Measurements from ENCODE around the gene CORO1C. TPM values are rescaled to one million over a fixed set of nuclear protein-coding genes. Genes with fewer than 3 reads are reported as not detected.
"Not testable (repeated sequence)": the region's sequence is repeated elsewhere in the genome, so short reads cannot be mapped to it uniquely, and the experiment has no call there.

The CORO1C gene
- polyA plus RNA-seq, 1 donor, result 68.7 TPM

DNA sequence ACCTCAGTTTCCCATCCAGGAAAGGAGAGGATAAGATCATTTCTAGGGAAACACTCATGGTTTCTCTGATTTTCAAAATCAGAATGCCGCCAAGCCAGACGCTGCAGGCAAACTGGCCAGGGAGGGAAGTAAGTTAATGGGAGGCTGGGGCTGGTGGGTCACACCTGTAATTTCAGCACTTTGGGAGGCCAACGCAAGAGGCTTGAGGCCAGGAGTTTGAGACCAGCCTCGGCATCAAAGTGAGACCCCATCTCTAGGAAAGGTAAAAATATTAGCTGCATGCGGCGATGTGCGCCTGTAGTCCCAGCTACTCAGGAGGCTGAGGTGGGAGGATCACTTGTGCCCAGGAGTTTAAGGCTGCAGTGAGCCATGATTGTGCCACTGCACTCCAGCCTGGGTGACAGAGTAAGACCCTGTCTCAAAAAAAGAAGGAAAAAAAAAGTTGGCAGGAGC lies 98.2 kb downstream of the CORO1C start:
- DNase-seq, result no peak

DNA sequence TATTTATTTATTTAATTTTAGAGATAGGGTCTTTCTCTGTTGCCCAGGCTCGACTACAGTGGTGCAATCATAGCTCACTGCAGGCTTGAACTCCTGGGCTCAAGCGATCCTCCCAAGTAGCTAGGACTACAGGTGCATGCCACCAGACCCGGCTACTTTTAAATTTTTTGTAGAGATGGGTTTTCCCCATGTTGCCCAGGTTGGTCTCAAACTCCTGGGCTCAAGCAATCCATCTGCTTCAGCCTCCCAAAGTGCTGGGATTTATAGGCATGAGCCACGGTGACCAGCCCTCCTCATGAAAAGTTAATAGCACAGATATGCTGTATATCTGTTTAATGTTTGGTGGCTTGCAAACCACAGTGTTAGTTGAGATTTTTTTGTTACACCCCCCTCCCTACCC lies 100.1 kb downstream of the CORO1C start:
- DNase-seq, result not testable (repeated sequence)

DNA sequence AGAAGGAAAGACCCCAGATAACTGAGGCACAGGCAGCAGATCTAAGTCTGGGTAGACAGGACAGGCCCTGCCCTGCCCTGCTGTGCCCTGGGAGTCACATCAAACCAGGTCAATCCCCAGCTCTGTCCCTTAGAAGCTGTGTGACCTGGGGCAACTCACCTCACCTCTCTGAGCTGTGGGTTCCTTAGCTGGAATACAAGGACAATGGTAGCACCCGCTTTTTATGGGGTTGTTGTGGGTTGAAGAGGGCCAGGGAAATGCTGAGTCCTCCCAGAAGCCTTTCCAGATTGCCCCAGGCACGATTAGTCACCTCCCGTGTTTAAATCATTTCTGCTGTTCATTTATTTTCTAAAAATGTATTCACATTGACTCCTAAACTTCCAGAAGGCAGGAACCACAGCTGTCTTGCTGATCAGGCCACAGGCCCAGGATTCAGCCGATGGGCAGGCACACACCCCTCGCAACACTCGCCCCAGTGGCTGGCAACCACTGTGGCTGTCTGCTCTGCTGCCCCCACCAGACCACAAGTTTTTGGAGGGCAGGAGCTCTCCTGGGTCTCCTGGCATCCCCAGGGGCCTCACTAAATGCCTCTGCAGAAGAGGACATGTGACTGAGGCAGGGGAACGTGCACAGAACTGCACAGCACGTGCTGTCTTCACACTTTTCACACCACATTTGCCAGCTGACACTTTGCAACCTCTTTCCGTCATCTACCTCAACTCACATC lies 100.7 kb downstream of the CORO1C start:
- DNase-seq, result no peak

DNA sequence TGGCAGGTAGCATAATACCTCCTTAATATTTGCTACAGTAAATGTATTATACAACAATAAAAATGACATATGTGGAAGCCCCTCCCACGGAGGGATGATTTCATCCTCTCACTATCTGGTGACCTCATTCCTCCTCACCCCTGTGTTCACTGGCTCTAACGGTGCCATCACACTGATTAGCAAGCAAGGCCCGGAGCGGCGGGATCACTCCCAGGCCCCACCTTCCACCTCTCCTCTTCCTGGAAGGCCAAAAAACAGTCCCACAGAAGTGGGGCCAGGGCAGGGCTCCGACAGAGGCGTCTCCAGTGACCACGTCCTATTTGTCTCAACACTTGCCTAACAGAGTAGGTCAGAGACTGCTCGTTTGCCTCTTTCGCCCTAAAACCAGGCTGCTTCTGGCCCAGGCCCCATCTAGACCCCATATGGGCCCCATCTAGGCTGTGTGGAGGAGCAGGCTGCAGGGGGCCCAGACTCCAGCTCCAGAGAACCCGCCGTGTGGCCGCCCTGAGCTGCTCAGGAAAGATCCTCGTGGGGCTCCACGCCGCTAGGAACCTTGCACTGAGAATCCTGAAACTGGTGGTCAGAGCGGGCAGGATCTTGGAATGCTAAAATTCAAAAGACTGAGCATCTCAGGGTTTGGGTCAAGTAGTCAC lies 101.4 kb downstream of the CORO1C start:
- DNase-seq, result peak; percentile 59

DNA sequence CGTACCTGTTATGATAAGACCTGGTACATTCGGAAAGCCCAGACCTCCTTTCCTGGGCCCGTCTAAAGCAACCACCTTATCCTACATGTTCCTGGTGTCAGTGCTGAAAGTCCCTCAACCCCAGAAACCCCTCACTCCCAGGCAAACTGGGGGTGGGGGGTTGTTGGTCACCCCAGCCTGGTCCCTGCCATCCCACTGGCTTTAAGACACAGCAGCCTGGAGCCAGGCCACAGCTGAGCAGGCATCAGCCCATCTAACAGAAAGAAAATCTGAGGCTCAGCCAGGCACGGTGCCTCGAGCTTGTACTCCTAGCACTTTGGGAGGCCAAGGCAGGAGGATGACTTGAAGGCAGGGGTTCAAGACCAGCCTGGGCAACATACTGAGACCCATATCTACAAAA lies 102.2 kb downstream of the CORO1C start:
- DNase-seq, result no peak

DNA sequence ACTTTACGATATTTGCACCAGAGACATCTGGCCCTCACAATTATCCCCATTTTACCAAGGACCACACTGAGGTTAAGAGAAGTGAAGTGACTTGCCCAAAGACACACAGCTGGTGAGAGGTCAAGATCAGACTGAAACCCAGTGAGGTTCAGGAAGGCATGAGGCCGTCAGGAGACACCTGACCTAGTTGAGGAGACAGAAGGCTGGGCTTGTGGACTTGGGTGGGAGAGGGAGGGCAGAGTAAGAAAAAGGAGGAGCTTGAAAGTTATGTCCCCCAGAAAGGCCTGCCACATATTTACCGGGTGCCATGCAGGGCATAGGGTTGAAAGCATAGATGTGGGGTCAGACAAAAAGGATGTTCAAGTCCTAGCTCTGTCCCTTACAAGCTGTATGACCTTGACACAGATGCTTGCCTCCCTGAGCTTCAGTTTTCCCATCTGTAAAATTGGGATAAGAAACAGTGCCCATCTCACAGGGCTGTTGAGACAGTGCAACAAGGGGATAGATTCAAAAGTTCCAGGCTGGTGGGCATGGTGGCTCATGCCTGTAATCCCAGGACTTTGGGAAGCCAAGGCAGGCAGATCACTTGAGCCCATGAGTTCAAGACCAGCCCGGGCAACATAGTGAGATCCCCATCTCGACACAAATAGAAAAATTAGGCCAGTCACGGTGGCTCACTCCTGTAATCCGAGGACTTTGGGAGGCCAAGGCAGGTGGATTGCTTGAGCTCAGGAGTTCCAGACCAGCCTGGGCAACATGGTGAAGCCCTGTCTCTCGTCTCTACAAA lies 104.0 kb downstream of the CORO1C start:
- DNase-seq, result no peak

DNA sequence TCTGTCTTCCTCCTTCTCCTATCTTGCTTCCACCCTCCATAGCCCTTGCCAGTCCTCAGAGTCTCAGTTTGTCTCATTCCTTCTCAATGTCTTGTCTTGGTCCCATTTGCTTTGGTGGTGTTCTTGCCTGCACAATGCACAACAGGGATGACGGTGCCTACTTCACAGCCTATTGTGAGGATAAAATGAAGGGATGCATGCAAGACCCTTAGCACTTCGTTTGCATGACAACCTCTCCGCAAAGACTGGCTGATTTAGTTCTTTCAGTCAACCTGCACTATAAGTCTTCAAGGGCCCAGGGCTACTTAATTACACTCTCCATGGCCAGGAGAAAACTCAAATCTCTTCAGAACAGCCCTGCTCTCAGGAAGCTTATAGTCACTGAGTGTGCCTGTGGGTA lies 106.1 kb downstream of the CORO1C start:
- no peak for DNase-seq

DNA sequence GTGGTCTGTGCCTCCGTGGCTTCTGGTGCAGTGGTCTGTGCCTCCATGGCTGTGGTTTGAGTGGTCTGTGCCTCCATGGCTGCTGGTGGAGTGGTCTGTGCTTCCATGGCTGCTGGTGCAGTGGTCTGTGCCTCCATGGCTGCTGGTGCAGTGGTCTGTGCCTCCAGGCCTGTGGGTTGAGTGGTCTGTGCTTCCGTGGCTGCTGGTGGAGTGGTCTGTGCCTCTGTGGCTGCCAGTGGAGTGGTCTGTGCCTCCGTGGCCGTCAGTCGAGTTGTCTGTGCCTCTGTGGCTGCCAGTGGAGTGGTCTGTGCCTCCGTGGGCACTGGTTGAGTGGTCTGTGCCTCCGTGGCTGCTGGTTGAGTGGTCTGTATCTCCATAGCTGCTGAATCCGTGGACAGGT lies 107.7 kb downstream of the CORO1C start:
- no peak for DNase-seq

DNA sequence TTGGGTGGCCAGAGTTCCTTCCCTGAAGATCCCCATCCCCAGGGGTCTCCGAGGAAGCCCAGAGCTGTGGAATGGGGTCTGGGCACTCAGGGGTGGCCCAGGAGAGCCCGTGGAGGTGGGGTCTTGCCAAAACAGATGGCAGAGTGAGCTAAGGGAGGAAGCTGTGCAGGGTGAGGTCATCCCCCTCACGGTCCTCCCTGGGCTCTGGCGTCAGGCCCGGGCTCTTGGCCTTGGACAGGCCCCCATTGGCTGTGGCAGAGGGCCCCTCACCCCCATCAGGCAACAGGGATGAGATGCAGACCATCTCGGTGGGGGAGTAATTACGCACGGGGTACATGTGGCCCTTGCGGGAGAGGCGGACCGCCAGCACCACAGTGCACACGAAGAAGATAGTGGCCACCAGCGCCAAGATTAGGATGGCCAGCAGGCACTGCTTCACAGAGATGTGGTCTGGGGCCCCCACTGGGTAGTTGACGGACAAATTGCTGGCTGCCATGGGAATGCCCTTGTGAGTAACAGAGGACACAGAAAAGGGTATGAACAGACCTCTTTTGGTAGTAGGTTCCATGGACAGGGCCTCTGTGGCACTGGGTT lies 108.3 kb downstream of the CORO1C start:
- DNase-seq, result no peak

DNA sequence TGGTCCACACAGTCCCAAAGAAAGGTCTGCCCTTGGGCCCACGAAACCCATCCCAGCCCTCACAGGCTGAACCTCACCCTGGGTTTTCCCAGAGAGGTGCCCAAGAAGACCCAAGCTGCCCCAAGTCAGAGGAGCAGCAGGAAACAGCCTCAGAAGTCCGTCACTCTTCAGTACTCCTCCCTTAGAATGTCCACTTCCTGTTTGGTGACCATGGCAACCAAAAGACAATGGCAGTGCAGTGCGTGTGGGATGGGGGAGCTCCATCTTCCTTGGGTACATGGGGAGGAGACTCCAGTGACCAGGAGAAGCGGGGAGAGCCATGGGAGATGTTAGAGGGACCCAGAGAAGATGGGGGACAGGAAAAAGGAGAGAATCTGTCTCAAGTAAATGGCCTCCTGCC lies 108.9 kb downstream of the CORO1C start:
- DNase-seq, result no peak

DNA sequence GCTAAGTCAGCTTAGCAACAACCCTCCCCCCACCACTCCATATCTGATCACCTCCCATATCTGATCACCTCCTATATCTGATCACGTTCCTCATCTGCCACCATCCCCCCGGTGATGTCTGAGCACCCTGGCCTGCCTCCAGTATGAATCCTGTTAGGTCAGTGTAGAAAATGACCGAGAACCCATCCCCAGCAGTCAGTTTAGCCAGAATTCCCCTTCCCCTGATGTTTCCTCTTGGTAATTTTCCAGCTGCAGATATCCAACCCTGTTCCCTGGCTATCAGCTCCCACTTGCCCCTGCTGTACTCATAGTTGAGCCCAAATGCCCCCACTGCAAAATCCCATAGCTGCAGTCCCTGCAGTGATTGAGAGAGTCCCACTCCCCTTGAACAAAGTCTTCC lies 110.2 kb downstream of the CORO1C start:
- no peak for DNase-seq

DNA sequence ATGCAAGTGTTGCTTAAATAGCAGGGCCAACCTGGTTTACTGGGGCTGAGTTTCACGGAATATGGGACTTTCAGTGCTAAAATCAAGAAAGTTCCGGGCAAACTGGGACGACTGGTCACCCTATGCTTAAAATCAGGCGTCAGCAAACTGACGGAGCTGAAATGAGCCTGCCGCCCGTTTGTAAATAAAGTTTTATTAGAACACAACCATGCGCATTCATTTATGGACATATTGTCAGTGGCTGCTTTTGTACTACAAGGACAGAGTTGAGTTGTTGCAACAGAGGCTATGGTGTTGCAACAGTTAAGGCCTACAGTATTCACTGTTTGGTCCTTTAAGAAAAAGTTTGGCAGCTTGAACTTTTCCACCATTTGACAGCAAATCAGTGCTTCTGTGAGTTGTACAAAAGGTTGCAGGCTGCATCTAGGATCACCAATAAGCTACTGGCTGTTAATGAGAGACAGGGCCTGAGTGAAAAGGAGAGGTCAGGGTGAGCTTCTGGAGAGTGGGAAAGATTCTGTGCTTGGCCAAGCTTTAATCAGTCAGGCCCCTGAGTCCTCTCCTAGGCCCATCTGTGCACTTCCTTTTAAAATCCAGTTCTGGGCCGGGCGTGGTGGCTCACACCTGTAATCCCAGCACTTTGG lies 111.0 kb downstream of the CORO1C start:
- no peak for DNase-seq

DNA sequence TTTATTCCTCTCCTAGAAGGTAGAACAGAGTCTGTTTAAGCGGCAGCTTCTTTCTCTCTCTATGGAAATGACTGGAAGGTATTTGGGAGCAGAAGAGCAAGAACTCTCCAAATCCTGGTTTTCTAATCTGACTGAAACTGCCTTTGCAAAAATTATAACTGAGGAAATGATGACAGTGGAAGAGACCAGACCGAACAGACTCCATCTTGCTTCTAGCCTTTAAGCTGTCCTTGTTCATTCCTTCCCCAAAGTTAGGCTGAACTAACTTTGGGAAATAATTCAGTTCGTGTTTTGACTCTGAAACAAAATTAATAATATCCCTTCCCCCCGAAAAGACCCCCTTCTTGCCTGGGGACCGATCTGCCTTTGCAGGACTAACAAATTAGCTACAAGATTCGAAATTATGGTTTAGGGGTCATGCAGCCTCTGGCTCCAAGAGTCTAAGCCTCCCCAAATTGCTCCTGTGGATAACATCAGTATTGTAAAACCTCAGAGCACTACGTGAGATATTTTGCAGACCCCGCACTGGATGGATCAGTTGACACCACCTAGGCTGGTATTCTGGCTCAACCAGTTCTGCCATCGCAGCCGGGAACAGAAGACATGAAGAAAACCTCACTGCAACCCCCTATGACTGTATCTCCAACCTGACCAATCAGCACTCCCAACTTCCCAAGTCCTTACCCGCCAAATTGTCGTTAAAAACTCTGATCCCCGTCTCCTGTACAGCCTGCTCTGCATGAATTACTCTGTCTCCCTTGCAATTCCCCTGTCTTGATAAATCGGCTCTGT lies 111.8 kb downstream of the CORO1C start:
- no peak for DNase-seq

DNA sequence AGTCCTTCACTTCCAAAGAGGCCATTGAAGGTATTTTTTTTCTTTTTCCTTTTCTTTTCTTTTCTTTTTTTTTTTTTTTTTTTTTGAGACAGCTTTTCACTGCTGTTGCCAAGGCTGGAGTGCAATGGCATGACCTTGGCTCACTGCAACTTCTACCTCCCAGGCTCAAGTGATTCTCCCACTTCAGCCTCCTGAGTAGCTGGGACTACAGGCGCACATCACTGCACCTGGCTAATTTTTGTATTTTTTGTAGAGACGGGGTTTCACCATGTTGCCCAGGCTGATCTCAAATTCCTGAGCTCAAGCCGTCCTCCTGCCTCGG lies 112.4 kb downstream of the CORO1C start:
- DNase-seq, result not testable (repeated sequence)

DNA sequence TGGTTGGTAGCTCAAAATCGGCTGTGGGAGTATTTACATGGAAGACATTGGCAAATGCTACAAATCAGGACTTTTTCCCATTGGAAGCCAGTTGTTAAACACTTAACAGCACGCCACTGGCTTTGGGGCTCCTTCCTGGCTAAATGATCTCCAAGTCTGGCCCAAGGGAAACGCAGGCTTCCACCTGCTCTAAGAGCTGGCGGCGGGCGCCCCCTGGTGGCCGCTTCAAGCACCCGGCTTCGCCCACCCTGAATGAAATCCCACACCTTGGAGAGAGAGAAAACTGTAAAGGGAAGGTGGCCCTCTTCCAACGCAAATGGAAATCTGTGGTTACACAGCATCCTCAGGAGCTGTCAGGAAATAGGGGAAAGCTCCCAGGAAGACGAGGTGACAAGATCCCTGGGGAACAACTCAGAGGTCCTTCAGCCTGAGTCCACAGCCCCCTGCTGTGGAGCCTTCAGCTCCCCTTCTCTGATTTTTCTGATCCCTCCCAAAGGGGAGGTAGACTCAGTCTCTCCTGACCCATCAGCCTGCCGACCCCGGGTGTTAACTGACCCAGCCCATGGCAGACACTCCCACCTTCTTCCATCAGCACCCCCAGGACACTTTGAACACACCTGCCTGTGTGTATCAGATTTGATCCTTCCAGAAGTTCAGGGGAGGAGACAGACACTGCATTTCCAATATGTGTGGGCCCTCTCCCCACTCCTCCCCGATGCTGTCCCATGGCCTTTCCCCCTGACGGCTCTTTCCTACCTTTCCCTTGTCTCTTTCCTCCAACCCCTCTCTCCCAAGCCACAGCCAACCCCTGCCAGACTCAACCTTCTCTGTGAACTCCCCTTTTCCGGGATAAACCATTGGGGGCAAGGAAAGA lies 113.0 kb downstream of the CORO1C start:
- peak; percentile 87 for DNase-seq

DNA sequence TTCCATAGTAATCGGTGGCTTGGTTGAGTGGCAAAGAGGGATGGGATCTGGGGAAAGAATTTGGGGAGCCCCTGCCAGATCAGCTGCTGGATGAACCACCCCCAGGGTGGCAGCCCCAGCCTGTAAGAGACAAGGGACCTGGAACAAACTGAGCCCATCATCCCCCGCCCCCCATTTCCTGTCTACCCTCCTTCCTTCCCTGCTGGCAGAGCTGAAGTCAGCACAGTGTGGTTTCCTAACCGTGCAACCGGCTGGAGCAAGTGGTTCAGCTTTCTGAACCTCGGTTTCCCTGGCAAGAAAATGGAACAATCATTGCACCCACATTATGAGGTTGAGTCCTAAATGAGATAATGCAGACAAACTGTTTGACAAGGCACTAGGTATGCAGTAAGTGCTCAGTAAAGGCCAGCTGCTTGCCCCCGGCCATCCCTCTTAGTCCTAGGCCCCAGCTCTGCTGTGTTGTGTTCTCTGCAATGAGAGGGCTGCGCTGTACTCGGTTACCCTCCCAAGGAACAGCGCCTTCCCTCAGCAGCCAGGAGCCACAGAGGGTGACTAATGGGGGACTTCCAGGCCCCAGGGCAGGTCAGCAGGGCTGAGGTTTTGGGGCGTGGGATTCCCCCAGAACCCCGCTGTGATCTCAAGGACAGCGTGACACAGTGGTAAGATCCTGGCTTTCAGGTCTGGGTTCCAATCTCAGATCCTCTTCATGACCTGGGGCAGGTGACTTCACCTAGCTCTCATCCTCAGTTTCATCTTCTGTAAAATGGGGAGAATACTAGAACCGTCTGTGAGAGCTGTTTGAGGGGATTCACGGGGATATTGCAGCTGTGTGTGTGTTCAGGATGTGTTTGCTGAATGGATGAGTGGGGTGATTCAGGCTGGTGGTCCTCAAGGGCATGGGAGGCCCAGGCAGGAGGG lies 114.1 kb downstream of the CORO1C start:
- no peak for DNase-seq

DNA sequence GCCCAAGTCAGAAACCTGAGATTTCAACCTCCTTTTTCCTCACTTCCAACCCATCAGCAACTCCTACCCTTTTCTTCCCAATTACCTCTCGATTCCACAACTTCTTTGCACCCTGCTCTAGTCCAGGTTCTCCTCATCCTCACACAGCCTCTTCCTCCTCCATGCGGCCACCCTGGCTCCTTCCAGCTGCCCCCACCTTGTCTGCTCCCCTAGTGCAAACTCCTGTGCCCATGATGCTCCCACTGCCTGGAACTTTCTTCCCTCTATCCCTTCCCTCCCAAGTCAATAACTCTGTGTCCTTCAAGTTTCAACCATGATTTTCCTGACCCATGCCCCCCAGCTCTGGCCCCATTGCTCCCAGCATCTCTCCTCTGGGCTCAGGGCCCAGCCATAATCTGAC lies 115.0 kb downstream of the CORO1C start:
- DNase-seq, result no peak

DNA sequence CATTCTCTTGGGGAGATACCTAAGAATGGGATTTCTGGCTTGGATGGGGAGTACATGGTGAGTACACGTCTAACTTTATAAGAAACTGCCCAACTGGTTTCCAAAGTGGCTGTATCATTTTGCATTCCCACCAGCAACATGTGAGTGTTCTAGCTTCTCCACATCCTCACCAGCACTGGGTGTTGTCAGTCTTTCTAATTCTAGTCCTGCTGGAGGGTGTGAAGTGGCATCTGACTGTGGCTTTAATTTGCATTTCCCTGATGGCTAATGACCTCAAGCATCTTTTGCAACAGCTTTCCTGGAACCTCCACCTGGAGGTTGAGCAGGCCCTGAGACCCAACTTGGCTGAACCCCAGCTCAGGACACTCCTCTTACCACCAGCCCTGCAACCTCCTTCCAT lies 115.4 kb downstream of the CORO1C start:
- no peak for DNase-seq

DNA sequence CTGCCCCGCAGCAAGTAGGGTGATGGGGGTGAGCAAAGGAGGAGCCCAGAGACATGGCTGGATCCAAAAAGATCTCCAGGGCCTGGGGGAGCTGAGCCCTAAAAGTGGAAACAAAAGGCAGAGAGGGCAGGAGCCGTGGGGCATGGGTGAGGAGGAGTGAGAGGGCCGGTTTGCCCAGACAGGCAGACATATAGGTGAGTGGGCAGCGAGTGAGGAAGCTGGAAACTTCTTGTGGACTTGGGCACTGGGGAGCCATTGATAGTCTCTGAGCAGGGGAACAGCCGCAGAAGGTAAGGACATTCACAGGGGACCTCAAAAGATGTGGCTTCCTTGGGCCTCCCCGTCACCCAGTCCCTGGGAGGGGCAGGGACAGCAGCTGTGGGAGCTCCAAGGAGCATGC lies 116.7 kb downstream of the CORO1C start:
- DNase-seq, result no peak

DNA sequence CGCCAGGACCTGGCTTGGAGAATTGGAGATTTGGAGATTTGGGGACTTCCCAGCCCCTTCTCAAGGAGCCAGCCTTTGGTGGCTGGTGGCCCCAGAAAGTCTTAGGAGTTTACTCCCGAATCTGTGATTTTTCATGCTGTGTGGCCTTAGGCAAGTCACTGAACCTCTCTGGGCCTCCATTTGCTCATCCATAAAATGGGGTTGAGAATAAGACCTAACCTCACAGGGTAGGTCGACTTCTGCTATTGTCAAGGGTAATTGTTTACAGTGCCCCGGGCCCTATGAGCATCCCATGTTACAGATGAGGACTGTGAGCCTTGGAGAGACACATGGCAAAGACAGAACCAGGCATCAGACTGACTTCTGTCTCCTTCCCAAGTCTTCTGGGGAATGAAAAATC lies 117.3 kb downstream of the CORO1C start:
- DNase-seq, result no peak

Data from hindlimb muscle (tissue), 1 donor.